IMR-90 (cell line): Measurements from ENCODE around the gene PCNX2. TPM values are rescaled to one million over a fixed set of nuclear protein-coding genes. Genes with fewer than 3 reads are reported as not detected.

Source experiments
- ATAC-seq: fragments of 200-7000 bp; cut with Tn5 transposase; 2 replicates; pipeline ENCODE4 v1.9.1; 2020; ENCODE audit warnings: low read depth, mild to moderate bottlenecking, moderate library complexity
- BruUV-seq: library from RNA; stranded (reverse); fragments of 400-500 nt; replicated peaks from 2 replicates; lab custom pipeline; 2021; lab: Mats Ljungman, UMichigan
- CTCF ChIA-PET: fragments of 300-600 bp; formaldehyde crosslinking; extraction: SDS; loops from one replicate; lab custom pipeline; 2021; ENCODE audit warnings: antibody characterized with exemption; lab: Yijun Ruan, JAX
- POLR2A ChIA-PET: fragments of 300-600 bp; sonication (Branson Sonifier 250); formaldehyde crosslinking; loops from one replicate; lab custom pipeline; 2022; ENCODE audit warnings: antibody characterized with exemption; ENCODE audit not compliant: unreplicated experiment; lab: Charles Lee
- DNase-seq: peaks from one replicate; pipeline ENCODE4 v3.0.0; 2013
- H2AFZ ChIP-seq: replicated peaks from 2 replicates; pipeline ENCODE3; 2013; ENCODE audit warnings: low read length, mild to moderate bottlenecking; ENCODE audit not compliant: poor library complexity
- H2AK5ac ChIP-seq: 2 replicates; pipeline ENCODE4 v1.6.1; 2013; ENCODE audit warnings: low read depth, low read length, inconsistent platforms
- H2AK9ac ChIP-seq: replicated peaks from 2 replicates; pipeline ENCODE3; 2013; ENCODE audit warnings: mild to moderate bottlenecking, low read depth, low read length, moderate library complexity; ENCODE audit not compliant: poor library complexity
- H2BK120ac ChIP-seq: 2 replicates; pipeline ENCODE4 v1.6.1; 2013; ENCODE audit warnings: low read depth, low read length, inconsistent platforms
- H2BK15ac ChIP-seq: 3 replicates; pipeline ENCODE4 v1.6.1; 2013; ENCODE audit warnings: low read depth, low read length, inconsistent platforms
- H2BK20ac ChIP-seq: 2 replicates; pipeline ENCODE4 v1.6.1; 2013; ENCODE audit warnings: low read depth, mild to moderate bottlenecking, inconsistent platforms, low read length, moderate library complexity
- H2BK5ac ChIP-seq: 2 replicates; pipeline ENCODE4 v1.6.1; 2013; ENCODE audit warnings: mild to moderate bottlenecking, low read depth, low read length, inconsistent platforms; ENCODE audit not compliant: poor library complexity, severe bottlenecking
- H3K14ac ChIP-seq: replicated peaks from 2 replicates; pipeline ENCODE4 v1.6.1; 2013; ENCODE audit warnings: low read depth, low read length, inconsistent platforms
- H3K18ac ChIP-seq: 2 replicates; pipeline ENCODE4 v1.6.1; 2013; ENCODE audit warnings: low read depth, low read length, control low read depth
- H3K23ac ChIP-seq: 2 replicates; pipeline ENCODE4 v1.6.1; 2013; ENCODE audit warnings: low read depth, low read length, inconsistent platforms
- H3K27ac ChIP-seq: 2 replicates; pipeline ENCODE4 v1.5.1; 2013; ENCODE audit warnings: mild to moderate bottlenecking, control low read depth, low read length; ENCODE audit not compliant: insufficient read depth
- H3K27me3 ChIP-seq: 2 replicates; pipeline ENCODE4 v1.6.1; 2013; ENCODE audit warnings: low read length; ENCODE audit not compliant: control insufficient read depth, insufficient read depth
- H3K36me3 ChIP-seq: 2 replicates; pipeline ENCODE4 v1.6.1; 2013; ENCODE audit warnings: low read length, mixed read lengths; ENCODE audit not compliant: control insufficient read depth, insufficient read depth
- H3K4ac ChIP-seq: 2 replicates; pipeline ENCODE4 v1.6.1; 2013; ENCODE audit warnings: low read depth, low read length, inconsistent platforms
- H3K4me1 ChIP-seq: 2 replicates; pipeline ENCODE4 v1.6.1; 2013; ENCODE audit warnings: low read length, mixed read lengths; ENCODE audit not compliant: control insufficient read depth, insufficient read depth
- H3K4me2 ChIP-seq: 2 replicates; pipeline ENCODE4 v1.6.1; 2013; ENCODE audit warnings: low read depth, mild to moderate bottlenecking, control low read depth, low read length, moderate library complexity
- H3K4me3 ChIP-seq: 2 replicates; pipeline ENCODE4 v1.5.1; 2013; ENCODE audit warnings: low read depth, mild to moderate bottlenecking, control low read depth, low read length, moderate library complexity; ENCODE audit not compliant: insufficient read depth
- H3K56ac ChIP-seq: 2 replicates; pipeline ENCODE4 v1.6.1; 2013; ENCODE audit warnings: low read length, inconsistent platforms; ENCODE audit not compliant: insufficient read depth; ENCODE audit errors: extremely low read depth
- H3K79me1 ChIP-seq, 2 experiments: 2 replicates each; pipeline ENCODE4 v1.6.1; 2013; ENCODE audit warnings: low read length in 2 of 2, inconsistent platforms in 1 of 2, low read depth in 1 of 2
- H3K9ac ChIP-seq: 2 replicates; pipeline ENCODE4 v1.6.1; 2013; ENCODE audit warnings: low read depth, low read length, control low read depth
- H3K9me1 ChIP-seq: 2 replicates; pipeline ENCODE4 v1.6.1; 2013; ENCODE audit warnings: low read length, inconsistent platforms; ENCODE audit not compliant: insufficient read depth
- H3K9me3 ChIP-seq: 2 replicates; pipeline ENCODE4 v1.6.1; 2013; ENCODE audit warnings: low read length; ENCODE audit not compliant: control insufficient read depth, insufficient read depth
- H4K20me1 ChIP-seq: 2 replicates; pipeline ENCODE4 v1.6.1; 2013; ENCODE audit warnings: low read length, inconsistent platforms; ENCODE audit not compliant: insufficient read depth
- H4K5ac ChIP-seq: 2 replicates; pipeline ENCODE4 v1.6.1; 2013; ENCODE audit warnings: mild to moderate bottlenecking, low read depth, low read length, control low read depth
- H4K8ac ChIP-seq, 2 experiments: 2 replicates each; pipeline ENCODE4 v1.6.1; 2013; ENCODE audit warnings: low read depth in 2 of 2, low read length in 2 of 2, control low read depth in 1 of 2, inconsistent platforms in 1 of 2
- H4K91ac ChIP-seq: 2 replicates; pipeline ENCODE4 v1.6.1; 2013; ENCODE audit warnings: low read depth, low read length, inconsistent platforms; ENCODE audit not compliant: insufficient read depth
- BHLHE40 ChIP-seq: fragments of 150-350 bp; IDR thresholded peaks from 2 replicates; pipeline ENCODE4 v1.6.1; 2016; ENCODE audit warnings: mild to moderate bottlenecking, low read depth, low read length
- CEBPB ChIP-seq: IDR thresholded peaks from 2 replicates; pipeline ENCODE4 v1.6.1; 2012; ENCODE audit warnings: low read depth, low read length, improper control_type of control experiment
- FOS ChIP-seq: fragments of 150-350 bp; IDR thresholded peaks from 2 replicates; pipeline ENCODE4 v1.6.1; 2016; ENCODE audit warnings: low read depth, low read length
- MAFK ChIP-seq: IDR thresholded peaks from 2 replicates; pipeline ENCODE4 v1.6.1; 2012; ENCODE audit warnings: low read depth, low read length, improper control_type of control experiment
- MXI1 ChIP-seq: IDR thresholded peaks from 2 replicates; pipeline ENCODE4 v1.6.1; 2012; ENCODE audit warnings: low read depth, mild to moderate bottlenecking, low read length, moderate library complexity, borderline replicate concordance
- NFE2L2 ChIP-seq: fragments of 150-350 bp; IDR thresholded peaks from 2 replicates; pipeline ENCODE4 v1.6.1; 2016; ENCODE audit warnings: low read depth, mild to moderate bottlenecking, low read length
- POLR2A ChIP-seq: IDR thresholded peaks from 2 replicates; pipeline ENCODE4 v1.6.1; 2012; ENCODE audit warnings: mild to moderate bottlenecking, low read depth, low read length
- RAD21 ChIP-seq: IDR thresholded peaks from 2 replicates; pipeline ENCODE4 v1.6.1; 2012; ENCODE audit warnings: low read length, improper control_type of control experiment
- RCOR1 ChIP-seq: IDR thresholded peaks from 2 replicates; pipeline ENCODE4 v1.6.1; 2012; ENCODE audit warnings: mild to moderate bottlenecking, low read length, improper control_type of control experiment; ENCODE audit not compliant: insufficient replicate concordance
- RFX5 ChIP-seq: IDR thresholded peaks from 2 replicates; pipeline ENCODE4 v1.8.0; 2012; ENCODE audit warnings: low read depth, mild to moderate bottlenecking, low read length, moderate library complexity
- SMC3 ChIP-seq: fragments of 150-350 bp; IDR thresholded peaks from 2 replicates; pipeline ENCODE4 v1.6.1; 2016; ENCODE audit warnings: low read depth, mild to moderate bottlenecking, antibody characterized with exemption, low read length, moderate library complexity
- WGBS, 2 experiments: methylation state at CpG; one replicate each; pipeline versions ENCODE4 v1.1.5 to v1.1.7; 2013; ENCODE audit warnings: missing lambda C conversion rate in 2 of 2; ENCODE audit not compliant: insufficient read length in 1 of 2; ENCODE audit errors: extremely low coverage in 2 of 2; 5-methylcytosine and 5-hydroxymethylcytosine counted together
- dilution Hi-C: fragments of 300-500 bp; cut with HindIII; formaldehyde crosslinking; loops from one replicate; pipeline ENCODE4 v1.14.3; 2018; ENCODE audit warnings: low sequenced_read_pairs; ENCODE audit not compliant: unreplicated experiment
- in situ Hi-C: fragments of 300-500 bp; cut with MboI; formaldehyde crosslinking; loops from 3 replicates; pipeline ENCODE4 v1.14.3; 2019; ENCODE audit warnings: low sequenced_read_pairs, inconsistent platforms, mixed read lengths
- intact Hi-C: fragments of 100-400 bp; cut with micrococcal nuclease; formaldehyde crosslinking; loops from 2 replicates; pipeline ENCODE4 v1.10.0; 2022
- polyA plus RNA-seq, 3 experiments: library from polyadenylated mRNA; depleted of rRNA; stranded (reverse); fragments of >200 nt; gene quantifications; 2 replicates each; pipeline ENCODE4 v1.2.3, GENCODE V29; 2012; ENCODE audit warnings: low replicate concordance in 1 of 3
- total RNA-seq: library from RNA; depleted of rRNA; stranded (reverse); fragments of >200 nt; gene quantifications from 2 replicates; pipeline ENCODE4 v1.2.3, GENCODE V29; 2012
- TF ChIP-seq, protein P1 (sequence below): fragments of 150-350 bp; IDR thresholded peaks from 2 replicates; pipeline ENCODE4 v1.6.1; 2016; ENCODE audit warnings: low read depth, mild to moderate bottlenecking, low read length, moderate library complexity, borderline replicate concordance
- TF ChIP-seq, protein P2 (sequence below): fragments of 150-350 bp; IDR thresholded peaks from 2 replicates; pipeline ENCODE4 v1.6.1; 2017; ENCODE audit warnings: mild to moderate bottlenecking, antibody characterized with exemption, low read length, low read depth
- TF ChIP-seq, protein P3 (sequence below): conservative IDR thresholded peaks from 2 replicates; pipeline ENCODE4 v1.5.1; 2012; ENCODE audit warnings: mild to moderate bottlenecking, low read depth, low read length, improper control_type of control experiment

Gene PCNX2
- total and polyA plus RNA-seq, 2 of the 4 experiments (the other 2 are of a cell fraction), result 15.9 to 22.6 TPM

DNA sequence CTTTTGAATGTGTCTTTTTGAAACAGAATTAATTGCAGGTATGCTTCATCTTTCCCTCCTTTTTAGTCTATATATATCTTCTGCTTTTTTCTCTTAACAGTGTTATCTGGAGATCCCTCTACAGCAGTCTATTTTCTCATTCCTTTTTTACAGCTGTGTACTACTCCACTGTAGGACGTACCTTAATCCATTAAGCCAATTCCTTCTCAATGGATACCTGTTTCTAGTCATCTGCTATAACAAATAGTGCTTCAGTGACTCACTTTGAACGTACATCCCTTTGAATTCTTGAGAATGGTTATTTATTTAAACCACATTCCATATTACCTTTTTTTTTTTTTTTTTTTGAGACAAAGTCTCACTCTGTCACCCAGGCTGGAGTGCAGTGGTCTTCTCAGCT is 15.6 kb downstream of the PCNX2 start:
- Histone ChIP-seq H2AK9ac (no peak overlapping the region), H3K4me2 (no peak overlapping the region), H4K91ac (no peak overlapping the region), H2AK5ac (no peak overlapping the region), H3K14ac (no peak overlapping the region), H3K27me3 (no peaks in the 10 kb centered on the region), H3K4me3 (no peak overlapping the region), H4K20me1 (peaks cover 11% of the 10 kb centered on the region; the same call in 1 of the 2 replicates), H2BK20ac (no peak overlapping the region), H2AFZ (no peak overlapping the region), H3K36me3 (no peaks in the 10 kb centered on the region; the same call in 1 of the 2 replicates), H2BK5ac (no peak overlapping the region), H3K18ac (no peak overlapping the region), H3K4me1 (no peaks in the 10 kb centered on the region), H4K5ac (no peak overlapping the region), H3K9ac (no peak overlapping the region), H3K56ac (no peak overlapping the region), H4K8ac (no peak overlapping the region), H3K79me1 (peaks cover 13 to 44% of the 10 kb centered on the region in 2 experiments), H3K4ac (no peak overlapping the region), H3K23ac (no peak overlapping the region), H3K27ac (no peak overlapping the region), H3K9me1 (peaks cover 4% of the 10 kb centered on the region; the same call in 1 of the 2 replicates), H3K9me3 (no peaks in the 10 kb centered on the region), H2BK15ac (no peak overlapping the region), H2BK120ac (no peak overlapping the region)
- TF ChIP-seq, protein P1, sequence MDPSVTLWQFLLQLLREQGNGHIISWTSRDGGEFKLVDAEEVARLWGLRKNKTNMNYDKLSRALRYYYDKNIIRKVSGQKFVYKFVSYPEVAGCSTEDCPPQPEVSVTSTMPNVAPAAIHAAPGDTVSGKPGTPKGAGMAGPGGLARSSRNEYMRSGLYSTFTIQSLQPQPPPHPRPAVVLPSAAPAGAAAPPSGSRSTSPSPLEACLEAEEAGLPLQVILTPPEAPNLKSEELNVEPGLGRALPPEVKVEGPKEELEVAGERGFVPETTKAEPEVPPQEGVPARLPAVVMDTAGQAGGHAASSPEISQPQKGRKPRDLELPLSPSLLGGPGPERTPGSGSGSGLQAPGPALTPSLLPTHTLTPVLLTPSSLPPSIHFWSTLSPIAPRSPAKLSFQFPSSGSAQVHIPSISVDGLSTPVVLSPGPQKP, result no peak
- TF ChIP-seq MAFK, result no peak
- no peak for TF ChIP-seq SMC3
- TF ChIP-seq, protein P2, sequence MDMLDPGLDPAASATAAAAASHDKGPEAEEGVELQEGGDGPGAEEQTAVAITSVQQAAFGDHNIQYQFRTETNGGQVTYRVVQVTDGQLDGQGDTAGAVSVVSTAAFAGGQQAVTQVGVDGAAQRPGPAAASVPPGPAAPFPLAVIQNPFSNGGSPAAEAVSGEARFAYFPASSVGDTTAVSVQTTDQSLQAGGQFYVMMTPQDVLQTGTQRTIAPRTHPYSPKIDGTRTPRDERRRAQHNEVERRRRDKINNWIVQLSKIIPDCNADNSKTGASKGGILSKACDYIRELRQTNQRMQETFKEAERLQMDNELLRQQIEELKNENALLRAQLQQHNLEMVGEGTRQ, result no peak
- TF ChIP-seq, protein P3, sequence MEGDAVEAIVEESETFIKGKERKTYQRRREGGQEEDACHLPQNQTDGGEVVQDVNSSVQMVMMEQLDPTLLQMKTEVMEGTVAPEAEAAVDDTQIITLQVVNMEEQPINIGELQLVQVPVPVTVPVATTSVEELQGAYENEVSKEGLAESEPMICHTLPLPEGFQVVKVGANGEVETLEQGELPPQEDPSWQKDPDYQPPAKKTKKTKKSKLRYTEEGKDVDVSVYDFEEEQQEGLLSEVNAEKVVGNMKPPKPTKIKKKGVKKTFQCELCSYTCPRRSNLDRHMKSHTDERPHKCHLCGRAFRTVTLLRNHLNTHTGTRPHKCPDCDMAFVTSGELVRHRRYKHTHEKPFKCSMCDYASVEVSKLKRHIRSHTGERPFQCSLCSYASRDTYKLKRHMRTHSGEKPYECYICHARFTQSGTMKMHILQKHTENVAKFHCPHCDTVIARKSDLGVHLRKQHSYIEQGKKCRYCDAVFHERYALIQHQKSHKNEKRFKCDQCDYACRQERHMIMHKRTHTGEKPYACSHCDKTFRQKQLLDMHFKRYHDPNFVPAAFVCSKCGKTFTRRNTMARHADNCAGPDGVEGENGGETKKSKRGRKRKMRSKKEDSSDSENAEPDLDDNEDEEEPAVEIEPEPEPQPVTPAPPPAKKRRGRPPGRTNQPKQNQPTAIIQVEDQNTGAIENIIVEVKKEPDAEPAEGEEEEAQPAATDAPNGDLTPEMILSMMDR, result no peak
- no peak for TF ChIP-seq CEBPB
- no peak for TF ChIP-seq POLR2A
- no peak for TF ChIP-seq RFX5
- TF ChIP-seq FOS, result no peak
- TF ChIP-seq BHLHE40, result no peak
- no peak for TF ChIP-seq RAD21
- TF ChIP-seq MXI1, result no peak
- no peak for TF ChIP-seq RCOR1
- TF ChIP-seq NFE2L2, result no peak
- WGBS, 2 experiments, result no CpG with 5 or more reads among the region's 2 CpGs
- intact Hi-C loops, result no loop called here
- in situ Hi-C loops, result no loop called here
- DNase-seq (no peak), ATAC-seq (no peak)
- ChIA-PET POLR2A (no interaction called here), CTCF (no interaction called here)
- dilution Hi-C loops, result no loop called here
- no TSS peak for BruUV-seq
